Esophagus squamous epithelium (tissue), 4 donors: Measurements from ENCODE around the gene PTPRN2.

Source experiments
- POLR2A ChIP-seq, 4 donors: fragments of 450-650 bp; IDR thresholded peaks; one replicate each; pipeline ENCODE4 v1.6.1; 2017; ENCODE audit warnings: antibody characterized with exemption in 4 of 4, mild to moderate bottlenecking in 4 of 4, moderate library complexity in 3 of 4
- TF ChIP-seq, protein P1 (sequence below), 6 experiments: fragments of 450-650 bp in 4 of 6; fragments of 200-600 bp in 2 of 6; sonication (generic) in 2 of 6; IDR thresholded peaks; one replicate each; pipeline ENCODE4 v1.5.1; 2016 to 2019; ENCODE audit warnings: antibody characterized with exemption in 6 of 6, mild to moderate bottlenecking in 4 of 6, moderate library complexity in 4 of 6

DNA sequence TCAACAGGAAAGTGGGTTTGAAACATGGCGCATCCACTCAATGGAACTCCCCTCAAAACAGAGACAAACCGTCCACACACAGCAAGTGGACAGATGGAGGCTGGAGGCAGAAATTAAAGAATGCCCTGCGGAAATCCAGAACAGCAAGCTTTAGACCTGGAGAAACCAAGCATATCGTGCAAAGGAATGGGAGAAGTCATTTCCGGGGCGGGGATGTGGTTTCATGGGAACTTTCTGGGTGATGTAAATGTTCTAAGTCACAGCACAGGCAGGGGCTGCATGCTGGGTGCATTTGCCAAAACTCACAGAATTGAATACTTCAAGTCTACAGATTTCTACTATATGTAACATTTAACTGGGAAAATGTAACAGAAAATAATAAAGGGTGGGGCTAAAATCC is 213.0 kb downstream of the PTPRN2 start:
- TF ChIP-seq, protein P1, sequence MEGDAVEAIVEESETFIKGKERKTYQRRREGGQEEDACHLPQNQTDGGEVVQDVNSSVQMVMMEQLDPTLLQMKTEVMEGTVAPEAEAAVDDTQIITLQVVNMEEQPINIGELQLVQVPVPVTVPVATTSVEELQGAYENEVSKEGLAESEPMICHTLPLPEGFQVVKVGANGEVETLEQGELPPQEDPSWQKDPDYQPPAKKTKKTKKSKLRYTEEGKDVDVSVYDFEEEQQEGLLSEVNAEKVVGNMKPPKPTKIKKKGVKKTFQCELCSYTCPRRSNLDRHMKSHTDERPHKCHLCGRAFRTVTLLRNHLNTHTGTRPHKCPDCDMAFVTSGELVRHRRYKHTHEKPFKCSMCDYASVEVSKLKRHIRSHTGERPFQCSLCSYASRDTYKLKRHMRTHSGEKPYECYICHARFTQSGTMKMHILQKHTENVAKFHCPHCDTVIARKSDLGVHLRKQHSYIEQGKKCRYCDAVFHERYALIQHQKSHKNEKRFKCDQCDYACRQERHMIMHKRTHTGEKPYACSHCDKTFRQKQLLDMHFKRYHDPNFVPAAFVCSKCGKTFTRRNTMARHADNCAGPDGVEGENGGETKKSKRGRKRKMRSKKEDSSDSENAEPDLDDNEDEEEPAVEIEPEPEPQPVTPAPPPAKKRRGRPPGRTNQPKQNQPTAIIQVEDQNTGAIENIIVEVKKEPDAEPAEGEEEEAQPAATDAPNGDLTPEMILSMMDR (IDR thresholded peaks at IDR 0.05): no peak
- TF ChIP-seq POLR2A (IDR thresholded peaks at IDR 0.05): no peak
